WI38 (cell line): ENCODE data around the gene CCDC195.

Experiments
- H3K4me3 ChIP-seq: 2 replicates; pipeline ENCODE4 v1.5.1; 2011; ENCODE audit warnings: low read depth, mild to moderate bottlenecking, control low read depth, low read length
- TF ChIP-seq, protein P1 (sequence below): IDR thresholded peaks from 2 replicates; pipeline ENCODE4 v1.5.1; 2012; ENCODE audit warnings: low read depth, mild to moderate bottlenecking, control low read depth, low read length

The CCDC195 gene

GRCh38 chr2:224722770-224723169 is 6.6 kb upstream of the CCDC195 start:
- no peak overlapping the region for H3K4me3 ChIP-seq
- TF ChIP-seq, protein P1, sequence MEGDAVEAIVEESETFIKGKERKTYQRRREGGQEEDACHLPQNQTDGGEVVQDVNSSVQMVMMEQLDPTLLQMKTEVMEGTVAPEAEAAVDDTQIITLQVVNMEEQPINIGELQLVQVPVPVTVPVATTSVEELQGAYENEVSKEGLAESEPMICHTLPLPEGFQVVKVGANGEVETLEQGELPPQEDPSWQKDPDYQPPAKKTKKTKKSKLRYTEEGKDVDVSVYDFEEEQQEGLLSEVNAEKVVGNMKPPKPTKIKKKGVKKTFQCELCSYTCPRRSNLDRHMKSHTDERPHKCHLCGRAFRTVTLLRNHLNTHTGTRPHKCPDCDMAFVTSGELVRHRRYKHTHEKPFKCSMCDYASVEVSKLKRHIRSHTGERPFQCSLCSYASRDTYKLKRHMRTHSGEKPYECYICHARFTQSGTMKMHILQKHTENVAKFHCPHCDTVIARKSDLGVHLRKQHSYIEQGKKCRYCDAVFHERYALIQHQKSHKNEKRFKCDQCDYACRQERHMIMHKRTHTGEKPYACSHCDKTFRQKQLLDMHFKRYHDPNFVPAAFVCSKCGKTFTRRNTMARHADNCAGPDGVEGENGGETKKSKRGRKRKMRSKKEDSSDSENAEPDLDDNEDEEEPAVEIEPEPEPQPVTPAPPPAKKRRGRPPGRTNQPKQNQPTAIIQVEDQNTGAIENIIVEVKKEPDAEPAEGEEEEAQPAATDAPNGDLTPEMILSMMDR, result no peak

DNA sequence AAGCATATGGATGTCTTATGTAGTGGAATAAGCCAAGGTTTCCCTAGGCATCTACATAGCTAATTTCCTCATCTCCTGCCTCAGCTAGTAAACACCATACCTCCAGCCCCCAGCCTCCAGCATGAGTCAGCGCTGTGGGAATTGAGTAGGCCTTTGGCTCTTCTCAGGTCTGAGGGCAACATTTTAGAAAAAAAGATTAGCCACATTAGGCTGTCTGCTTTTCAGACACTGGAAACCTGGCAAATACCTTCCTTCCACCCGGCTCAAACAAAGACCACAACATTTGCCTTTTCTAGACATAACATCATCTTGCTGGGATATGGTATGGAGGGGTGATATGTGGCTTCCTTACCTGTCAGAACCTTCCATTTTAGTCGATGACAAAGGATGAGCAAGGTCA is 6.1 kb upstream of the CCDC195 start:
- TF ChIP-seq, protein P1, result no peak
- H3K4me3 ChIP-seq, result no peak overlapping the region

DNA sequence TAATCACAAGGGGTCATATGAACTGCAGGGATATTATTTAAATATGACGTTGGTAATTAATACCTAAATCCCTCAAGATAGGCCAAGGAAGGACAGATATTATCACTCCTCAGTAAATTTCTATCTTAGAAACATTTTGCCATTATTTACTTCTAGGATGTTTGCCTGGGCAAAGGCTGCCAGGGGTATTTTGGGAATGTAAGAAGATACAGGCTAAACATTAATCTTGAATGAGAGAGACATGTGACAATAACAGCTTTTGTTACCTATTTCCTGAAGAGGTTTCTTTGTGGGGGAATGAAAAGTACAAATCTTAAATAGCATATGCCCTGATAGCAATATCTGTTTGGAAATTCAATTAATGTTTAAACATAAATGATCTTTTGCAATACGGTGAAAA is 756 bp upstream of the CCDC195 start:
- no peak overlapping the region for H3K4me3 ChIP-seq
- TF ChIP-seq, protein P1, result no peak

- no peak overlapping the region for H3K4me3 ChIP-seq
- TF ChIP-seq, protein P1, result no peak
These were observed 4.1 kb downstream of the CCDC195 start for GRCh38 chr2:224711859-224712665.

DNA sequence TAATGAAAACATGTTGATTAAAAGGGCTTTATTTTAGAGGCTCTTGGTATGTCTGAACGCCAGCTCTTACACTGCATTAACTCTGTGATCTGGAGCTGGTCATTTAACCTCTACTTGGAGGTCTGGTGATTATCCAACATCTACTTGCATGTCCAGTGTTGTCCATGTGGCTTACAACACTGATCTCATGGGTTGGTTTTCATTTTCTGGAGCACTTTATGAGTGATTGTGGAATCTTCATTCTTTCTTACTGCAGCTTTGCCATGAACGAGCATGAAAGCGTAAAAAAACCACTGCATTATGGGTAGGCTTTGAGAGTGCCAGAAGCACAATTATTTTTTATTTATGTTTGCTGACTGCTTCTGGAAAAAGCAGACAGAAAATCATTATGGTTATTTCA is 4.8 kb downstream of the CCDC195 start:
- no peak overlapping the region for H3K4me3 ChIP-seq
- TF ChIP-seq, protein P1, result no peak

DNA sequence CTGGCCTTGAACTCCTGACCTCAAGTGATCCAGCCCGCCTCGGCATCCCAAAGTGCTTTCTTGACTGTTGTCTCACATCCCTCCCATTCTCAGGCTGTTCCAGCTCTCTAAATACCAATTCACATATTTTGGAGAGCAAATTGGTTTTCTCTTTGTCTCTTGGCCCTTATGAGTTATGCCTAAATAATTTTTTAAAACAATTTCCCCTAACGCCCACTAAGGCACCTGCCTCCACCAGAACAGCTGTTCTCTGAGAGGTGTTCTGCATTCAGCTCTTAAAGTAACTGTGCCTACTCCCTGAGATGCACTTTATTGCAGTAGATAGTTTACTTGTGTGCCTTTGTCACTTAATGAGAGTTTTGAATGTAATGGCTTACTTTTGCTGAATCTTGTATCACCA is 6.9 kb downstream of the CCDC195 start:
- H3K4me3 ChIP-seq, result no peak overlapping the region
- TF ChIP-seq, protein P1, result no peak

DNA sequence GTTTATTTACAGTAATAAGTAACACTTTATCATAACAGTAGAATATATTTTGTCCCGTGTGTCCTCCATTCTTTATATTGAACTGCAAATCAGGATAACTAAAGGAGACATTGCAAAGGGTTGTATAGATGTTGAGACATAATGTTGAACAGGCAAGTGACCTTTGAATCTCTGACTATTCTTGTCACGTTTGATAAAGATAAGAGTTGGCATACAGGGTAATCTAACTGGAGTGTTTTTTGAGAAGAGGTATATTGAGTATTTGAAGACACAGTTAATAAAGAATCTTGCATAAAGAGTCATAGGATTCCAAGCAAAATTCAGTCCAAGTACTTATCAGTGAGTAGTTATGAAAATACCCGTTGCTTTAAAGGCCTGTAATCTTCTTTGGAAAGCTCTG is 21.7 kb downstream of the CCDC195 start:
- no peak overlapping the region for H3K4me3 ChIP-seq

More for the DNA sequence above, 21.7 kb downstream of the CCDC195 start:
- TF ChIP-seq, protein P1, result no peak
